HEK293 (cell line): ENCODE results near the gene DGKB.

Source experiments
- CTCF ChIA-PET: fragments of 350-600 bp; formaldehyde crosslinking; extraction: SDS; loops from one replicate; lab custom pipeline; 2021; ENCODE audit warnings: antibody characterized with exemption; lab: Yijun Ruan, JAX
- POLR2A ChIA-PET: fragments of 300-600 bp; formaldehyde crosslinking; extraction: SDS; loops from one replicate; lab custom pipeline; 2020; ENCODE audit warnings: antibody characterized with exemption, inconsistent platforms; lab: Yijun Ruan, JAX
- H3K27ac ChIP-seq: fragments of 200-500 bp; sonication (Bioruptor generic); 2 replicates; pipeline ENCODE4 v1.5.1; 2014; ENCODE audit warnings: low read depth, low read length, control low read depth, inconsistent platforms; ENCODE audit errors: extremely low read depth
- H3K36me3 ChIP-seq, 2 experiments: fragments of 200-500 bp in 1 of 2; sonication (Bioruptor generic) in 1 of 2; 1 replicate in 1 of 2; 2 replicates in 1 of 2; pipeline ENCODE4 v1.5.1; 2014 to 2017; ENCODE audit warnings: inconsistent platforms in 2 of 2, low read length in 2 of 2; ENCODE audit not compliant: control insufficient read depth in 2 of 2, insufficient read depth in 1 of 2
- H3K4me1 ChIP-seq: fragments of 200-500 bp; sonication (Bioruptor generic); 2 replicates; pipeline ENCODE4 v1.5.1; 2014; ENCODE audit warnings: mild to moderate bottlenecking, low read length, inconsistent platforms; ENCODE audit not compliant: control insufficient read depth, insufficient read depth
- H3K4me3 ChIP-seq: 2 replicates; pipeline ENCODE4 v1.5.1; 2011; ENCODE audit warnings: low read depth, mild to moderate bottlenecking, control low read depth, low read length, moderate library complexity
- H3K9me3 ChIP-seq: fragments of 200-500 bp; sonication (Bioruptor generic); 2 replicates; pipeline ENCODE4 v1.5.1; 2014; ENCODE audit warnings: low read depth, low read length, inconsistent platforms; ENCODE audit not compliant: control insufficient read depth, insufficient read depth
- GLI2 ChIP-seq: fragments of 450-650 bp; formaldehyde crosslinking; IDR thresholded peaks from 2 replicates; pipeline ENCODE4; 2017; ENCODE audit warnings: missing biosample characterization, missing genetic modification characterization, low read depth, borderline replicate concordance
- MYNN ChIP-seq: fragments of 450-650 bp; formaldehyde crosslinking; IDR thresholded peaks from 2 replicates; pipeline ENCODE4 v1.5.1; 2016; ENCODE audit warnings: missing biosample characterization, missing genetic modification characterization, borderline replicate concordance
- OSR2 ChIP-seq: fragments of 450-650 bp; formaldehyde crosslinking; IDR thresholded peaks from 2 replicates; pipeline ENCODE4 v1.5.1; 2016; ENCODE audit warnings: missing biosample characterization, missing genetic modification characterization
- SALL2 ChIP-seq: fragments of 450-650 bp; formaldehyde crosslinking; IDR thresholded peaks from 2 replicates; pipeline ENCODE4 v1.5.0; 2017; ENCODE audit warnings: missing biosample characterization, mild to moderate bottlenecking, missing genetic modification characterization, borderline replicate concordance
- SCRT1 ChIP-seq: fragments of 450-650 bp; formaldehyde crosslinking; IDR thresholded peaks from 2 replicates; pipeline ENCODE4 v1.5.1; 2016; ENCODE audit warnings: missing biosample characterization, missing genetic modification characterization, borderline replicate concordance
- ZNF114 ChIP-seq: fragments of 450-650 bp; formaldehyde crosslinking; IDR thresholded peaks from 2 replicates; pipeline ENCODE4 v1.5.0; 2017; ENCODE audit warnings: missing biosample characterization, missing genetic modification characterization
- ZNF133 ChIP-seq: fragments of 450-650 bp; formaldehyde crosslinking; IDR thresholded peaks from 2 replicates; pipeline ENCODE4 v1.5.1; 2016; ENCODE audit warnings: missing biosample characterization, missing genetic modification characterization
- ZNF155 ChIP-seq: fragments of 450-650 bp; formaldehyde crosslinking; IDR thresholded peaks from 2 replicates; pipeline ENCODE4 v1.5.1; 2016; ENCODE audit warnings: missing biosample characterization, missing genetic modification characterization
- ZNF202 ChIP-seq: fragments of 450-650 bp; formaldehyde crosslinking; IDR thresholded peaks from 2 replicates; pipeline ENCODE4 v1.5.1; 2016; ENCODE audit warnings: missing biosample characterization, missing genetic modification characterization, borderline replicate concordance
- ZNF223 ChIP-seq: fragments of 450-650 bp; formaldehyde crosslinking; IDR thresholded peaks from 2 replicates; pipeline ENCODE4 v1.5.1; 2016; ENCODE audit warnings: missing biosample characterization, missing genetic modification characterization
- ZNF239 ChIP-seq: fragments of 450-650 bp; formaldehyde crosslinking; IDR thresholded peaks from 2 replicates; pipeline ENCODE4 v1.5.1; 2016; ENCODE audit warnings: missing biosample characterization, missing genetic modification characterization
- ZNF24 ChIP-seq: fragments of 450-650 bp; formaldehyde crosslinking; IDR thresholded peaks from 2 replicates; pipeline ENCODE4 v1.5.1; 2016; ENCODE audit warnings: missing biosample characterization, missing genetic modification characterization
- ZNF302 ChIP-seq: fragments of 450-650 bp; formaldehyde crosslinking; IDR thresholded peaks from 2 replicates; pipeline ENCODE4 v1.5.1; 2016; ENCODE audit warnings: missing biosample characterization, missing genetic modification characterization, low read depth
- ZNF548 ChIP-seq: fragments of 450-650 bp; formaldehyde crosslinking; IDR thresholded peaks from 2 replicates; pipeline ENCODE4 v1.5.1; 2016; ENCODE audit warnings: missing biosample characterization, missing genetic modification characterization
- ZNF561 ChIP-seq: fragments of 450-650 bp; IDR thresholded peaks from 2 replicates; pipeline ENCODE4 v1.5.1; 2018; ENCODE audit warnings: missing biosample characterization, missing genetic modification characterization, borderline replicate concordance
- ZNF629 ChIP-seq: fragments of 450-650 bp; formaldehyde crosslinking; IDR thresholded peaks from 2 replicates; pipeline ENCODE4 v1.5.1; 2017; ENCODE audit warnings: missing biosample characterization, missing genetic modification characterization
- ZNF658 ChIP-seq: fragments of 450-650 bp; formaldehyde crosslinking; IDR thresholded peaks from 2 replicates; pipeline ENCODE4; 2016; ENCODE audit warnings: missing biosample characterization, missing genetic modification characterization
- ZNF670 ChIP-seq: fragments of 450-650 bp; formaldehyde crosslinking; IDR thresholded peaks from 2 replicates; pipeline ENCODE4 v1.5.1; 2016; ENCODE audit warnings: missing biosample characterization, missing genetic modification characterization, low read depth
- ZNF677 ChIP-seq: fragments of 450-650 bp; IDR thresholded peaks from 2 replicates; pipeline ENCODE4 v1.5.0; 2018; ENCODE audit warnings: missing biosample characterization, mild to moderate bottlenecking, missing genetic modification characterization, moderate library complexity
- ZNF701 ChIP-seq: fragments of 450-650 bp; formaldehyde crosslinking; IDR thresholded peaks from 2 replicates; pipeline ENCODE4 v1.5.1; 2016; ENCODE audit warnings: missing biosample characterization, missing genetic modification characterization
- ZNF776 ChIP-seq: fragments of 450-650 bp; formaldehyde crosslinking; IDR thresholded peaks from 2 replicates; pipeline ENCODE4 v1.5.0; 2017; ENCODE audit warnings: missing biosample characterization, missing genetic modification characterization, borderline replicate concordance
- ZNF785 ChIP-seq: fragments of 450-650 bp; formaldehyde crosslinking; IDR thresholded peaks from 2 replicates; pipeline ENCODE4 v1.5.1; 2016; ENCODE audit warnings: missing biosample characterization, missing genetic modification characterization
- ZNF830 ChIP-seq: fragments of 450-650 bp; IDR thresholded peaks from 2 replicates; pipeline ENCODE4 v1.5.0; 2018; ENCODE audit warnings: missing biosample characterization, missing genetic modification characterization, low read depth, mild to moderate bottlenecking, moderate library complexity
- TF ChIP-seq, protein P1 (sequence below): fragments of 450-650 bp; formaldehyde crosslinking; IDR thresholded peaks from 2 replicates; pipeline ENCODE4 v1.5.1; 2016; ENCODE audit warnings: missing biosample characterization, missing genetic modification characterization
- TF ChIP-seq, protein P2 (sequence below): fragments of 450-650 bp; formaldehyde crosslinking; conservative IDR thresholded peaks from 2 replicates; pipeline ENCODE4 v1.5.1; 2016; ENCODE audit warnings: low read depth, missing biosample characterization, missing genetic modification characterization
- TF ChIP-seq, protein P3 (sequence below): fragments of 450-650 bp; formaldehyde crosslinking; IDR thresholded peaks from 2 replicates; pipeline ENCODE4 v1.5.1; 2016; ENCODE audit warnings: missing biosample characterization, missing genetic modification characterization, borderline replicate concordance

Gene DGKB

DNA sequence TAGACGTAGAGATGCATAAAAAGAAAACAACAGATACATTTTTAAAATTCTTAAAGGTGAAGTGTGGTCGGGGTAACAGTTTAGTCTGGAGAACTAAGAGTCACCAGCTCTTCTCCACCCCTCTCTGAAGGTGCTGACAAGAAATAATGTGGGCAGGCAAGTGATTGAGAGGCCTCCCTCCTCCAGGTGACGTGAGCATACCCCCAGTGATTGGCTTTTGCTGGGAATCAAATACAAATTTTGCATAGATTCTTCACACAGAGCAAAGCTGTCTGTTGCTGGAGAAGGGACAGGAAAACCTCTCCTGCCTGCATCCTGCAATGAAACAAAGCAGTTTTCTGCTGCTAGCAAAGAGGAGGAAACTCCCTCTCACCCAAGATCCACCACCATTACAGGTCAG is 115.0 kb downstream of the DGKB start:
- Histone ChIP-seq H3K4me3 (no peak overlapping the region), H3K36me3 (no peaks in the 10 kb centered on the region), H3K27ac (no peak overlapping the region), H3K9me3 (no peaks in the 10 kb centered on the region), H3K4me1 (no peaks in the 10 kb centered on the region)
- POLR2A ChIA-PET = no interaction called here
- TF ChIP-seq ZNF548 (tag by site-specific recombination) (no peak), ZNF677 (tag by site-specific recombination) (no peak), SCRT1 (tag by site-specific recombination) (no peak), GLI2 (no peak), OSR2 (tag by site-specific recombination) (no peak), ZNF776 (tag by site-specific recombination) (no peak), ZNF239 (no peak), ZNF658 (tag by site-specific recombination) (no peak), ZNF629 (no peak), ZNF670 (no peak), ZNF785 (tag by site-specific recombination) (no peak), ZNF133 (no peak), ZNF114 (tag by site-specific recombination) (no peak)
- TF ChIP-seq, protein P1, sequence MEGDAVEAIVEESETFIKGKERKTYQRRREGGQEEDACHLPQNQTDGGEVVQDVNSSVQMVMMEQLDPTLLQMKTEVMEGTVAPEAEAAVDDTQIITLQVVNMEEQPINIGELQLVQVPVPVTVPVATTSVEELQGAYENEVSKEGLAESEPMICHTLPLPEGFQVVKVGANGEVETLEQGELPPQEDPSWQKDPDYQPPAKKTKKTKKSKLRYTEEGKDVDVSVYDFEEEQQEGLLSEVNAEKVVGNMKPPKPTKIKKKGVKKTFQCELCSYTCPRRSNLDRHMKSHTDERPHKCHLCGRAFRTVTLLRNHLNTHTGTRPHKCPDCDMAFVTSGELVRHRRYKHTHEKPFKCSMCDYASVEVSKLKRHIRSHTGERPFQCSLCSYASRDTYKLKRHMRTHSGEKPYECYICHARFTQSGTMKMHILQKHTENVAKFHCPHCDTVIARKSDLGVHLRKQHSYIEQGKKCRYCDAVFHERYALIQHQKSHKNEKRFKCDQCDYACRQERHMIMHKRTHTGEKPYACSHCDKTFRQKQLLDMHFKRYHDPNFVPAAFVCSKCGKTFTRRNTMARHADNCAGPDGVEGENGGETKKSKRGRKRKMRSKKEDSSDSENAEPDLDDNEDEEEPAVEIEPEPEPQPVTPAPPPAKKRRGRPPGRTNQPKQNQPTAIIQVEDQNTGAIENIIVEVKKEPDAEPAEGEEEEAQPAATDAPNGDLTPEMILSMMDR (tag by site-specific recombination) = no peak
- CTCF ChIA-PET = interaction anchor here (0.6 kb wide), 1 partner anchor 1310 kb away, joined by 6 read pairs; no protein-coding TSS in a partner anchor

DNA sequence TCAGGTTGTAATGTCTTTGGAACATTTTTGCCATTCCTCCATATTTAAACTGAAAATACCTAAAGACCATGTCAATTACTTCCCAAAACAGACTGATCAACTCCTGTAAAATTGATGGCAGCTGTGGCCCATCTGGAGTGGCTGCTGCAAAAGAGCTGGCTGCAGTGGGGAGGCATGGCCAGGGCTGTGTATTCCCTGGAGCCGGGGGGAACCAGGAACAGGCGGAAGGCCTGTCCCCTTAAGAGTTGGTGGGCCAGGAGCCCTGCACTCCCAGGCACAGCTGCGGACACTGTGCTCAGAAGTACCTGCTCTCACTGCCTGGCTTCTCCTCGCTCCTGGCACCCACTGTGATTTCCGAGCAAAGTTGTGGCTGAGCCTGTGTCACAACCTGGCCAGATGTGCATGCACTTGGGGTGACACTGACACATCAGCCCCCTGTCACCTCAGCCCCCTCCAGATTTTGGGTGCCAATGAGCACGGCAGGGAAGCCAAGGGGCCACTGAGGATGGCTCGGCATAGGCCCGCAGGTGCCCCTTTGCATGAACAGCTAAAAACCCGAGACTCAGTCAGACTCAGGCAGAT is 116.1 kb downstream of the DGKB start:
- Histone ChIP-seq H3K4me1 (no peaks in the 10 kb centered on the region), H3K36me3 (no peaks in the 10 kb centered on the region), H3K4me3 (no peak overlapping the region), H3K9me3 (no peaks in the 10 kb centered on the region), H3K27ac (no peak overlapping the region)
- ChIA-PET POLR2A (no interaction called here), CTCF (no interaction called here)
- TF ChIP-seq ZNF202 (tag by site-specific recombination) (no peak), MYNN (tag by site-specific recombination) (no peak), ZNF223 (tag by site-specific recombination) (no peak), SALL2 (tag by site-specific recombination) (no peak), ZNF155 (tag by site-specific recombination) (no peak), ZNF302 (tag by site-specific recombination) (no peak), ZNF701 (tag by site-specific recombination) (no peak), ZNF830 (tag by site-specific recombination) (no peak), ZNF24 (tag by site-specific recombination) (no peak), ZNF561 (tag by site-specific recombination) (no peak)
- TF ChIP-seq, protein P2, sequence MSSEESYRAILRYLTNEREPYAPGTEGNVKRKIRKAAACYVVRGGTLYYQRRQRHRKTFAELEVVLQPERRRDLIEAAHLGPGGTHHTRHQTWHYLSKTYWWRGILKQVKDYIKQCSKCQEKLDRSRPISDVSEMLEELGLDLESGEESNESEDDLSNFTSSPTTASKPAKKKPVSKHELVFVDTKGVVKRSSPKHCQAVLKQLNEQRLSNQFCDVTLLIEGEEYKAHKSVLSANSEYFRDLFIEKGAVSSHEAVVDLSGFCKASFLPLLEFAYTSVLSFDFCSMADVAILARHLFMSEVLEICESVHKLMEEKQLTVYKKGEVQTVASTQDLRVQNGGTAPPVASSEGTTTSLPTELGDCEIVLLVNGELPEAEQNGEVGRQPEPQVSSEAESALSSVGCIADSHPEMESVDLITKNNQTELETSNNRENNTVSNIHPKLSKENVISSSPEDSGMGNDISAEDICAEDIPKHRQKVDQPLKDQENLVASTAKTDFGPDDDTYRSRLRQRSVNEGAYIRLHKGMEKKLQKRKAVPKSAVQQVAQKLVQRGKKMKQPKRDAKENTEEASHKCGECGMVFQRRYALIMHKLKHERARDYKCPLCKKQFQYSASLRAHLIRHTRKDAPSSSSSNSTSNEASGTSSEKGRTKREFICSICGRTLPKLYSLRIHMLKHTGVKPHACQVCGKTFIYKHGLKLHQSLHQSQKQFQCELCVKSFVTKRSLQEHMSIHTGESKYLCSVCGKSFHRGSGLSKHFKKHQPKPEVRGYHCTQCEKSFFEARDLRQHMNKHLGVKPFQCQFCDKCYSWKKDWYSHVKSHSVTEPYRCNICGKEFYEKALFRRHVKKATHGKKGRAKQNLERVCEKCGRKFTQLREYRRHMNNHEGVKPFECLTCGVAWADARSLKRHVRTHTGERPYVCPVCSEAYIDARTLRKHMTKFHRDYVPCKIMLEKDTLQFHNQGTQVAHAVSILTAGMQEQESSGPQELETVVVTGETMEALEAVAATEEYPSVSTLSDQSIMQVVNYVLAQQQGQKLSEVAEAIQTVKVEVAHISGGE (tag by site-specific recombination) = no peak
- TF ChIP-seq, protein P3, sequence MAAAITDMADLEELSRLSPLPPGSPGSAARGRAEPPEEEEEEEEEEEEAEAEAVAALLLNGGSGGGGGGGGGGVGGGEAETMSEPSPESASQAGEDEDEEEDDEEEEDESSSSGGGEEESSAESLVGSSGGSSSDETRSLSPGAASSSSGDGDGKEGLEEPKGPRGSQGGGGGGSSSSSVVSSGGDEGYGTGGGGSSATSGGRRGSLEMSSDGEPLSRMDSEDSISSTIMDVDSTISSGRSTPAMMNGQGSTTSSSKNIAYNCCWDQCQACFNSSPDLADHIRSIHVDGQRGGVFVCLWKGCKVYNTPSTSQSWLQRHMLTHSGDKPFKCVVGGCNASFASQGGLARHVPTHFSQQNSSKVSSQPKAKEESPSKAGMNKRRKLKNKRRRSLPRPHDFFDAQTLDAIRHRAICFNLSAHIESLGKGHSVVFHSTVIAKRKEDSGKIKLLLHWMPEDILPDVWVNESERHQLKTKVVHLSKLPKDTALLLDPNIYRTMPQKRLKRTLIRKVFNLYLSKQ (tag by site-specific recombination) = no peak
